Activated B cell treated with CpG ODN at 0.5 μM for 24 hours (primary cell): ENCODE data around the gene P4HB. TPM values are rescaled to one million over a fixed set of nuclear protein-coding genes. Genes with fewer than 3 reads are reported as not detected.

Experiments
- ATAC-seq: fragments of 200-7000 bp; cut with Tn5 transposase; one replicate; pipeline ENCODE4 v1.10.0; 2021; ENCODE audit warnings: low read depth, mild to moderate bottlenecking, moderate library complexity
- CTCF ChIA-PET: fragments of 350-600 bp; sonication (Branson Sonifier 250); formaldehyde crosslinking; loops from one replicate; lab custom pipeline; 2021; ENCODE audit warnings: antibody characterized with exemption; lab: Charles Lee
- POLR2A ChIA-PET: fragments of 350-600 bp; sonication (Branson Sonifier 250); formaldehyde crosslinking; loops from one replicate; lab custom pipeline; 2021; ENCODE audit warnings: antibody characterized with exemption; lab: Charles Lee
- DNase-seq: peaks from one replicate; pipeline ENCODE4 v3.0.0; 2022
- H3K27ac Mint-ChIP-seq: one replicate; pipeline ENCODE4 v1.8.0; 2020; ENCODE audit warnings: mixed read lengths
- H3K27me3 Mint-ChIP-seq: one replicate; pipeline ENCODE4 v1.8.0; 2021; ENCODE audit warnings: mixed read lengths
- H3K36me3 Mint-ChIP-seq: one replicate; pipeline ENCODE4 v1.8.0; 2021; ENCODE audit warnings: low read depth, mixed read lengths
- H3K4me1 Mint-ChIP-seq: one replicate; pipeline ENCODE4 v1.8.0; 2021; ENCODE audit warnings: mixed read lengths
- H3K4me3 Mint-ChIP-seq: one replicate; pipeline ENCODE4 v1.8.0; 2020; ENCODE audit warnings: mild to moderate bottlenecking, mixed read lengths
- H3K9me3 Mint-ChIP-seq: one replicate; pipeline ENCODE4 v1.8.0; 2020; ENCODE audit warnings: mixed read lengths
- CTCF ChIP-seq: fragments of 200-600 bp; IDR thresholded peaks from one replicate; pipeline ENCODE4 v1.8.0; 2022; ENCODE audit warnings: antibody characterized with exemption, mild to moderate bottlenecking
- intact Hi-C: fragments of 100-400 bp; cut with micrococcal nuclease; formaldehyde crosslinking; loops from one replicate; pipeline ENCODE4 v1.15.1; 2024
- total RNA-seq: library from RNA; stranded (reverse); gene quantifications from 2 replicates; pipeline ENCODE4 v1.2.3, GENCODE V29; 2022

P4HB gene
- total RNA-seq, 1 donor from 2014 or later: 225 TPM

- POLR2A ChIA-PET: no interaction called here
- intact Hi-C loops: no loop called here
- Mint-ChIP-seq H3K4me3 (no peak overlapping the region), H3K27me3 (no peaks in the 10 kb centered on the region), H3K36me3 (peaks cover 55% of the 10 kb centered on the region), H3K4me1 (no peaks in the 10 kb centered on the region), H3K9me3 (no peaks in the 10 kb centered on the region), H3K27ac (no peak overlapping the region)
- DNase-seq (no peak), ATAC-seq (no peak)
- CTCF ChIA-PET: no interaction called here
- TF ChIP-seq CTCF: no peak
Measured at GRCh38 chr17:81846743-81847689, 13.3 kb downstream of the P4HB start.

- Mint-ChIP-seq H3K27me3 (no peaks in the 10 kb centered on the region), H3K9me3 (no peaks in the 10 kb centered on the region), H3K27ac (no peak overlapping the region), H3K4me1 (no peaks in the 10 kb centered on the region), H3K36me3 (peaks cover 46% of the 10 kb centered on the region), H3K4me3 (no peak overlapping the region)
- intact Hi-C loops: no loop called here
- ChIA-PET CTCF (no interaction called here), POLR2A (no interaction called here)
- DNase-seq (no peak), ATAC-seq (no peak)
- TF ChIP-seq CTCF: no peak
Measured at GRCh38 chr17:81845881-81846742, 14.2 kb downstream of the P4HB start.

- Mint-ChIP-seq H3K4me3 (no peak overlapping the region), H3K4me1 (no peaks in the 10 kb centered on the region), H3K27me3 (no peaks in the 10 kb centered on the region), H3K9me3 (no peaks in the 10 kb centered on the region), H3K36me3 (peaks cover 46% of the 10 kb centered on the region), H3K27ac (no peak overlapping the region)
- DNase-seq (no peak), ATAC-seq (no peak)
- ChIA-PET CTCF (no interaction called here), POLR2A (no interaction called here)
- intact Hi-C loops: no loop called here
- TF ChIP-seq CTCF: no peak
Measured at GRCh38 chr17:81845361-81845760, 15.0 kb downstream of the P4HB start.

- H3K36me3 Mint-ChIP-seq: peaks cover 46% of the 10 kb centered on the region
- CTCF ChIA-PET: no interaction called here
- no peak for TF ChIP-seq CTCF
- H3K9me3 Mint-ChIP-seq: no peaks in the 10 kb centered on the region
- no peaks in the 10 kb centered on the region for H3K4me1 Mint-ChIP-seq
- POLR2A ChIA-PET: no interaction called here
- ATAC-seq: no peak
- no peak overlapping the region for H3K27ac Mint-ChIP-seq
- no peaks in the 10 kb centered on the region for H3K27me3 Mint-ChIP-seq
- DNase-seq: no peak
- intact Hi-C loops: no loop called here
- H3K4me3 Mint-ChIP-seq: no peak overlapping the region
Measured at GRCh38 chr17:81844887-81845286, 15.4 kb downstream of the P4HB start.

DNA sequence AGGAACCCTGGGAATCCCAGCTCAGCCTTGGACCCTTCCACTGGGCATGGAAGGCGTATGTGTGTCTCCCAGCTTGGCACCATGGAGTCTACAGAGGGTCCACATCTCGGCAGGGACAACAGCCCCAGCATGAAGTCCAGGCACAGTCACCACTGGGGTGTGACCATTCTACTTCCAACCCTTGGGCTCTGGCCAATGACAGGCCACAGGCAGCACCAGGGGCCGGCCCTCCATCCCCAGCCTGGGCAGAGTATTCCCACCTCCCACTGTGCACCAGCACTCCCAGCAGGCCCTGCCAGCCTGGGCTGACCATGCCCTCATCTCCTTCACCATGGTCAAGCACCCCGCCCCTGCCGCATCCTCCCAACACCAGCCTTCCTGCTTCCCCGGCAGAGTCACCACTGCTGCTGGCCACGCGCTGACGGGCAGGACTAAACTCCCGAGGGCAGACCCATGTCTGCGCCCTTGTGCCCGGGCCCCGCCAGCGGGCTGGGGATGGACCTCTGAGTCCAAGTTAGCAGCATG is 15.9 kb downstream of the P4HB start:
- ATAC-seq (no peak), DNase-seq (no peak)
- ChIA-PET POLR2A (no interaction called here), CTCF (no interaction called here)
- Mint-ChIP-seq H3K4me1 (no peaks in the 10 kb centered on the region), H3K4me3 (no peak overlapping the region), H3K9me3 (no peaks in the 10 kb centered on the region), H3K27ac (no peak overlapping the region), H3K27me3 (no peaks in the 10 kb centered on the region), H3K36me3 (peaks cover 46% of the 10 kb centered on the region)
- TF ChIP-seq CTCF: no peak
- intact Hi-C loops: no loop called here
